Astrocyte (in vitro differentiated cells and primary cell): Measurements from ENCODE around the gene ARHGEF17. TPM values are rescaled to one million over a fixed set of nuclear protein-coding genes. Genes with fewer than 3 reads are reported as not detected.

Experiments used
- DNase-seq: peaks from one replicate; pipeline ENCODE4 v3.0.0-alpha.2; 2010; ENCODE audit warnings: low read depth
- FAIRE-seq: peaks from 2 replicates; lab custom pipeline; 2011; peaks lifted over from hg19 to GRCh38; lab: Jason Lieb, UNC
- H2AFZ ChIP-seq: 2 replicates; pipeline ENCODE4 v1.6.0; 2012; ENCODE audit warnings: low read depth, low read length, inconsistent platforms
- H3K27ac ChIP-seq: 2 replicates; pipeline ENCODE4 v1.5.1; 2011; ENCODE audit warnings: low read depth, low read length, inconsistent platforms
- H3K27me3 ChIP-seq: 2 replicates; pipeline ENCODE4 v1.6.0; 2011; ENCODE audit warnings: low read length, inconsistent platforms; ENCODE audit not compliant: insufficient read depth
- H3K36me3 ChIP-seq: 2 replicates; pipeline ENCODE4 v1.5.1; 2011; ENCODE audit warnings: low read length, inconsistent platforms; ENCODE audit not compliant: insufficient read depth
- H3K4me1 ChIP-seq: 2 replicates; pipeline ENCODE4 v1.5.1; 2011; ENCODE audit warnings: low read length, inconsistent platforms; ENCODE audit not compliant: insufficient read depth
- H3K4me2 ChIP-seq: 2 replicates; pipeline ENCODE4 v1.6.0; 2012; ENCODE audit warnings: low read length, inconsistent platforms
- H3K4me3 ChIP-seq: 2 replicates; pipeline ENCODE4 v1.5.1; 2011; ENCODE audit warnings: low read depth, mild to moderate bottlenecking, low read length, inconsistent platforms; ENCODE audit not compliant: insufficient read depth
- H3K79me2 ChIP-seq: 2 replicates; pipeline ENCODE4 v1.6.0; 2012; ENCODE audit warnings: mild to moderate bottlenecking, low read length, inconsistent platforms; ENCODE audit not compliant: insufficient read depth
- H3K9ac ChIP-seq: 2 replicates; pipeline ENCODE4 v1.6.0; 2012; ENCODE audit warnings: mild to moderate bottlenecking, low read length, inconsistent platforms
- H3K9me3 ChIP-seq: 2 replicates; pipeline ENCODE4 v1.5.1; 2012; ENCODE audit warnings: low read depth, mild to moderate bottlenecking, low read length, inconsistent platforms; ENCODE audit not compliant: insufficient read depth
- H4K20me1 ChIP-seq: 2 replicates; pipeline ENCODE4 v1.6.0; 2012; ENCODE audit warnings: low read length, inconsistent platforms; ENCODE audit not compliant: insufficient read depth
- H3K27ac Mint-ChIP-seq: one replicate; pipeline ENCODE4 v1.8.0; 2021; ENCODE audit warnings: mild to moderate bottlenecking, mixed read lengths; ENCODE audit not compliant: unreplicated experiment
- H3K27me3 Mint-ChIP-seq: one replicate; pipeline ENCODE4 v1.8.0; 2021; ENCODE audit warnings: low read depth, mixed read lengths; ENCODE audit not compliant: unreplicated experiment
- H3K36me3 Mint-ChIP-seq: one replicate; pipeline ENCODE4 v1.8.0; 2021; ENCODE audit warnings: low read depth, mixed read lengths; ENCODE audit not compliant: unreplicated experiment
- H3K4me1 Mint-ChIP-seq: one replicate; pipeline ENCODE4 v1.8.0; 2021; ENCODE audit warnings: low read depth, mixed read lengths; ENCODE audit not compliant: unreplicated experiment
- H3K4me3 Mint-ChIP-seq: one replicate; pipeline ENCODE4 v1.8.0; 2021; ENCODE audit warnings: mild to moderate bottlenecking, moderate library complexity, mixed read lengths; ENCODE audit not compliant: unreplicated experiment
- H3K9me3 Mint-ChIP-seq: one replicate; pipeline ENCODE4 v1.8.0; 2021; ENCODE audit warnings: mild to moderate bottlenecking, mixed read lengths; ENCODE audit not compliant: unreplicated experiment
- EZH2 ChIP-seq: IDR thresholded peaks from 2 replicates; pipeline ENCODE4 v1.6.1; 2012; ENCODE audit warnings: mild to moderate bottlenecking, low read length, inconsistent platforms; ENCODE audit not compliant: insufficient read depth
- total RNA-seq: library from RNA; stranded (reverse); gene quantifications from 2 replicates; pipeline ENCODE4 v1.2.1, GENCODE V29; 2021
- TF ChIP-seq, protein P1 (sequence below): IDR thresholded peaks from 2 replicates; pipeline ENCODE4 v1.5.1; 2011; ENCODE audit warnings: low read depth, mild to moderate bottlenecking, inconsistent platforms, low read length, moderate library complexity; ENCODE audit not compliant: insufficient read depth

Gene ARHGEF17
- total RNA-seq, 1 donor from 2014 or later, result 66.4 TPM

DNA sequence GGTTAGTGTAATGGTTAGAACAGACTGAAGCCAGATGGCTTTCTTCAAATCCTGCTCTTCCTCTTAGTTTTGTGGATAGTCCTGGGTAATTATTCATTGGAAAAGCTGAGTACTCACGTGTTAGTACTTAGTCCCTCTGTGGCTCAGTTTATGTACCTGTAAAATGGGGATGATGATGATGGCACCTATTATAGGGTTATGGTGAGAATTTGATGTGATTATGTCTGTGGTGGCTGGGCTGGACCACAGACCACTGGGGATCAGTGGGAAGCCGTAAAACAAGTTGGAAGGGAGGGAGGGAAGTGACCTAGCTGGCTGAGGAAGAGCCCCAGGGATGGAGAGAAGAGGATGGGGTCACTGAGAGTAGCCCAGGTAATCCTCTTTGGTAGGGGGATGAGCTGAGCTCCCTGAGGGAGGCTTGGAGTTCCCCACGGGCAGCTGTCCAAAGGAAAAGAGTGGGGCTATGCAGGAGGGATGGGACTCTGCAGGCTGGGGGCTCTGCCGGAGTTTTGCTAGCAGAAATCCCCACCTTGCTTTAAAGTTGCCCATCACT is 19.8 kb downstream of the ARHGEF17 start:
- Histone ChIP-seq H3K27ac (no peak overlapping the region), H3K27me3 (no peaks in the 10 kb centered on the region), H3K4me1 (peaks cover 74% of the 10 kb centered on the region), H2AFZ (no peak overlapping the region), H3K36me3 (no peaks in the 10 kb centered on the region), H3K79me2 (peaks cover 88% of the 10 kb centered on the region), H3K9me3 (no peaks in the 10 kb centered on the region), H3K9ac (no peak overlapping the region), H4K20me1 (peaks cover 55% of the 10 kb centered on the region), H3K4me3 (no peak overlapping the region), H3K4me2 (no peak overlapping the region)
- Mint-ChIP-seq H3K27me3 (no peaks in the 10 kb centered on the region), H3K27ac (no peak overlapping the region), H3K4me3 (no peak overlapping the region), H3K4me1 (peaks cover 70% of the 10 kb centered on the region), H3K9me3 (peaks cover 2% of the 10 kb centered on the region), H3K36me3 (peaks cover 2% of the 10 kb centered on the region)
- no peak for TF ChIP-seq EZH2
- TF ChIP-seq, protein P1, sequence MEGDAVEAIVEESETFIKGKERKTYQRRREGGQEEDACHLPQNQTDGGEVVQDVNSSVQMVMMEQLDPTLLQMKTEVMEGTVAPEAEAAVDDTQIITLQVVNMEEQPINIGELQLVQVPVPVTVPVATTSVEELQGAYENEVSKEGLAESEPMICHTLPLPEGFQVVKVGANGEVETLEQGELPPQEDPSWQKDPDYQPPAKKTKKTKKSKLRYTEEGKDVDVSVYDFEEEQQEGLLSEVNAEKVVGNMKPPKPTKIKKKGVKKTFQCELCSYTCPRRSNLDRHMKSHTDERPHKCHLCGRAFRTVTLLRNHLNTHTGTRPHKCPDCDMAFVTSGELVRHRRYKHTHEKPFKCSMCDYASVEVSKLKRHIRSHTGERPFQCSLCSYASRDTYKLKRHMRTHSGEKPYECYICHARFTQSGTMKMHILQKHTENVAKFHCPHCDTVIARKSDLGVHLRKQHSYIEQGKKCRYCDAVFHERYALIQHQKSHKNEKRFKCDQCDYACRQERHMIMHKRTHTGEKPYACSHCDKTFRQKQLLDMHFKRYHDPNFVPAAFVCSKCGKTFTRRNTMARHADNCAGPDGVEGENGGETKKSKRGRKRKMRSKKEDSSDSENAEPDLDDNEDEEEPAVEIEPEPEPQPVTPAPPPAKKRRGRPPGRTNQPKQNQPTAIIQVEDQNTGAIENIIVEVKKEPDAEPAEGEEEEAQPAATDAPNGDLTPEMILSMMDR, result no peak
- FAIRE-seq (no peak), DNase-seq (no peak)

GRCh38 chr11:73330569-73331093 is 22.6 kb downstream of the ARHGEF17 start:
- Histone ChIP-seq H3K9ac (peak overlapping the region; percentile 9), H3K36me3 (no peaks in the 10 kb centered on the region), H3K27ac (peak overlapping the region; percentile 37), H3K4me3 (no peak overlapping the region), H4K20me1 (peaks cover 77% of the 10 kb centered on the region), H3K9me3 (no peaks in the 10 kb centered on the region), H3K4me2 (peak overlapping the region; percentile 80), H3K27me3 (no peaks in the 10 kb centered on the region), H3K79me2 (peaks cover 85% of the 10 kb centered on the region), H3K4me1 (peaks cover 73% of the 10 kb centered on the region), H2AFZ (no peak overlapping the region)
- FAIRE-seq, result no peak
- Mint-ChIP-seq H3K27me3 (no peaks in the 10 kb centered on the region), H3K9me3 (peaks cover 2% of the 10 kb centered on the region), H3K4me3 (peak overlapping the region; percentile 55), H3K4me1 (peaks cover 70% of the 10 kb centered on the region), H3K27ac (peak overlapping the region; percentile 92), H3K36me3 (peaks cover 2% of the 10 kb centered on the region)
- no peak for DNase-seq
- TF ChIP-seq EZH2, result no peak
- TF ChIP-seq, protein P1, result peak; percentile 35
